Activated CD4-positive, CD25-positive, alpha-beta regulatory T cell treated with anti-CD3 and anti-CD28 coated beads, Interleukin-2, amount 50 U/mL, for 16 hours (primary cell): ENCODE measurements around the gene TRABD2B.

Source experiments
- DNase-seq: peaks from one replicate; pipeline ENCODE4 v3.0.0-alpha.2; 2020; ENCODE audit warnings: low read depth, low spot score

TRABD2B gene

GRCh38 chr1:47727051-47727696, 270.0 kb downstream of the TRABD2B start:
- no peak for DNase-seq

- DNase-seq: no peak
Measured at GRCh38 chr1:47725992-47726855, 271.0 kb downstream of the TRABD2B start.

- no peak for DNase-seq
Measured at GRCh38 chr1:47725511-47725991, 271.6 kb downstream of the TRABD2B start.

- no peak for DNase-seq
Measured at GRCh38 chr1:47725000-47725473, 272.1 kb downstream of the TRABD2B start.

- DNase-seq: no peak
Measured at GRCh38 chr1:47724432-47724999, 272.7 kb downstream of the TRABD2B start.

- DNase-seq: no peak
Measured at GRCh38 chr1:47722909-47723580, 274.1 kb downstream of the TRABD2B start.

- DNase-seq: no peak
Measured at GRCh38 chr1:47722101-47722500, 275.1 kb downstream of the TRABD2B start.

- DNase-seq: no peak
Measured at GRCh38 chr1:47720111-47720510, 277.1 kb downstream of the TRABD2B start.

- DNase-seq: no peak
Measured at GRCh38 chr1:47717341-47717740, 279.8 kb downstream of the TRABD2B start.

GRCh38 chr1:47713975-47714767, 283.0 kb downstream of the TRABD2B start:
- DNase-seq: no peak

GRCh38 chr1:47713333-47713953, 283.7 kb downstream of the TRABD2B start:
- no peak for DNase-seq

GRCh38 chr1:47712596-47713299, 284.4 kb downstream of the TRABD2B start:
- DNase-seq: no peak

GRCh38 chr1:47711848-47712492, 285.2 kb downstream of the TRABD2B start:
- no peak for DNase-seq

GRCh38 chr1:47711184-47711847, 285.9 kb downstream of the TRABD2B start:
- DNase-seq: no peak
